HEK293 (cell line): ENCODE results near the gene ZNF780B.

Experiments
- CTCF ChIA-PET: fragments of 350-600 bp; formaldehyde crosslinking; extraction: SDS; loops from one replicate; lab custom pipeline; 2021; ENCODE audit warnings: antibody characterized with exemption; lab: Yijun Ruan, JAX
- POLR2A ChIA-PET: fragments of 300-600 bp; formaldehyde crosslinking; extraction: SDS; loops from one replicate; lab custom pipeline; 2020; ENCODE audit warnings: antibody characterized with exemption, inconsistent platforms; lab: Yijun Ruan, JAX
- H3K27ac ChIP-seq: fragments of 200-500 bp; sonication (Bioruptor generic); 2 replicates; pipeline ENCODE4 v1.5.1; 2014; ENCODE audit warnings: low read depth, low read length, control low read depth, inconsistent platforms; ENCODE audit errors: extremely low read depth
- H3K36me3 ChIP-seq, 2 experiments: fragments of 200-500 bp in 1 of 2; sonication (Bioruptor generic) in 1 of 2; 1 replicate in 1 of 2; 2 replicates in 1 of 2; pipeline ENCODE4 v1.5.1; 2014 to 2017; ENCODE audit warnings: inconsistent platforms in 2 of 2, low read length in 2 of 2; ENCODE audit not compliant: control insufficient read depth in 2 of 2, insufficient read depth in 1 of 2
- H3K4me1 ChIP-seq: fragments of 200-500 bp; sonication (Bioruptor generic); 2 replicates; pipeline ENCODE4 v1.5.1; 2014; ENCODE audit warnings: mild to moderate bottlenecking, low read length, inconsistent platforms; ENCODE audit not compliant: control insufficient read depth, insufficient read depth
- H3K4me3 ChIP-seq: 2 replicates; pipeline ENCODE4 v1.5.1; 2011; ENCODE audit warnings: low read depth, mild to moderate bottlenecking, control low read depth, low read length, moderate library complexity
- H3K9me3 ChIP-seq: fragments of 200-500 bp; sonication (Bioruptor generic); 2 replicates; pipeline ENCODE4 v1.5.1; 2014; ENCODE audit warnings: low read depth, low read length, inconsistent platforms; ENCODE audit not compliant: control insufficient read depth, insufficient read depth
- GLIS2 ChIP-seq: fragments of 450-650 bp; formaldehyde crosslinking; IDR thresholded peaks from 2 replicates; pipeline ENCODE4 v1.5.1; 2016; ENCODE audit warnings: missing biosample characterization, missing genetic modification characterization
- MZF1 ChIP-seq: fragments of 450-650 bp; formaldehyde crosslinking; IDR thresholded peaks from 2 replicates; pipeline ENCODE4 v1.5.1; 2017; ENCODE audit warnings: missing biosample characterization, missing genetic modification characterization, borderline replicate concordance
- SP2 ChIP-seq: fragments of 450-650 bp; formaldehyde crosslinking; IDR thresholded peaks from 2 replicates; pipeline ENCODE4 v1.5.1; 2016; ENCODE audit warnings: missing biosample characterization, missing genetic modification characterization
- ZBTB48 ChIP-seq: fragments of 450-650 bp; formaldehyde crosslinking; IDR thresholded peaks from 2 replicates; pipeline ENCODE4 v1.5.1; 2016; ENCODE audit warnings: missing biosample characterization, missing genetic modification characterization
- ZNF121 ChIP-seq: fragments of 450-650 bp; formaldehyde crosslinking; IDR thresholded peaks from 2 replicates; pipeline ENCODE4 v1.5.1; 2016; ENCODE audit warnings: missing biosample characterization, missing genetic modification characterization
- ZNF146 ChIP-seq: fragments of 450-650 bp; formaldehyde crosslinking; IDR thresholded peaks from 2 replicates; pipeline ENCODE4 v1.5.1; 2016; ENCODE audit warnings: missing biosample characterization, missing genetic modification characterization
- ZNF157 ChIP-seq: fragments of 450-650 bp; formaldehyde crosslinking; IDR thresholded peaks from 2 replicates; pipeline ENCODE4 v1.5.1; 2016; ENCODE audit warnings: missing biosample characterization, missing genetic modification characterization
- ZNF366 ChIP-seq: fragments of 450-650 bp; formaldehyde crosslinking; conservative IDR thresholded peaks from 2 replicates; pipeline ENCODE4 v1.5.1; 2016; ENCODE audit warnings: missing biosample characterization, missing genetic modification characterization
- ZNF544 ChIP-seq: fragments of 450-650 bp; formaldehyde crosslinking; IDR thresholded peaks from 2 replicates; pipeline ENCODE4 v1.5.0; 2017; ENCODE audit warnings: missing biosample characterization, missing genetic modification characterization
- ZNF560 ChIP-seq: fragments of 450-650 bp; formaldehyde crosslinking; IDR thresholded peaks from 2 replicates; pipeline ENCODE4 v1.5.1; 2017; ENCODE audit warnings: missing biosample characterization, missing genetic modification characterization, borderline replicate concordance
- ZNF777 ChIP-seq: fragments of 450-650 bp; formaldehyde crosslinking; IDR thresholded peaks from 2 replicates; pipeline ENCODE4 v1.5.1; 2017; ENCODE audit warnings: missing biosample characterization, missing genetic modification characterization, borderline replicate concordance
- ZNF791 ChIP-seq: fragments of 450-650 bp; formaldehyde crosslinking; IDR thresholded peaks from 2 replicates; pipeline ENCODE4 v1.5.1; 2016; ENCODE audit warnings: missing biosample characterization, missing genetic modification characterization
- ZXDB ChIP-seq: fragments of 450-650 bp; formaldehyde crosslinking; IDR thresholded peaks from 2 replicates; pipeline ENCODE4 v1.5.1; 2016; ENCODE audit warnings: missing biosample characterization, missing genetic modification characterization
- TF ChIP-seq, protein P1 (sequence below): fragments of 450-650 bp; formaldehyde crosslinking; IDR thresholded peaks from 2 replicates; pipeline ENCODE4 v1.5.0; 2017; ENCODE audit warnings: missing biosample characterization, missing genetic modification characterization, borderline replicate concordance
- TF ChIP-seq, protein P2 (sequence below): fragments of 450-650 bp; formaldehyde crosslinking; IDR thresholded peaks from 2 replicates; pipeline ENCODE4 v1.5.1; 2016; ENCODE audit warnings: missing biosample characterization, missing genetic modification characterization
- TF ChIP-seq, protein P3 (sequence below): fragments of 450-650 bp; formaldehyde crosslinking; IDR thresholded peaks from 2 replicates; pipeline ENCODE4 v1.5.1; 2016; ENCODE audit warnings: missing biosample characterization, missing genetic modification characterization
- TF ChIP-seq, protein P4 (sequence below): fragments of 450-650 bp; formaldehyde crosslinking; IDR thresholded peaks from 2 replicates; pipeline ENCODE4 v1.5.1; 2016; ENCODE audit warnings: missing biosample characterization, missing genetic modification characterization

The ZNF780B gene

DNA sequence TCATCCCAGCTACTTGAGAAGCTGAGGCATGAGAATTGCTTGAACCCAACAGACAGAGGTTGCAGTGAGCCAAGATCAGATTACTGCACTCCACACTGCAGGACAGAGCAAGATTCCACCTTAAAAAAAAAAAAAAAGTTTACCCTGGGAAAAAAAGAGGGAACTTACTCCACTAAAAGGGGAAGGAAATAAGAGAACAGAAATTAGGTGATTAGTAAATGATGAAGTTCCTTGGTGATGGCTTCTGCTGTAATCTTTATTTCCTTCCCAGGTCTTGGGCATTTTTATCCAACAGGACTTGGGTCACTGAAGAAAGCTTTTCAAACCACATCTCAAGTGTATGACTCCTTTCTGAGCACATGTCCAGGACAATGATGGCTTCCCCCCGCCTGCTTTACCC is 25.4 kb upstream of the ZNF780B start:
- H3K4me1 ChIP-seq = no peaks in the 10 kb centered on the region
- peaks cover 23% of the 10 kb centered on the region for H3K9me3 ChIP-seq
- ChIA-PET CTCF (interaction anchor here (0.7 to 1.2 kb wide), 3 partner anchors 23 to 1712 kb away, joined by 4 to 5 read pairs (median 5); no protein-coding TSS in a partner anchor), POLR2A (no interaction called here)
- H3K27ac ChIP-seq = no peak overlapping the region
- H3K36me3 ChIP-seq = peaks cover 77 to 90% of the 10 kb centered on the region in 2 experiments
- H3K4me3 ChIP-seq = no peak overlapping the region
- TF ChIP-seq ZXDB = no peak
- no peak for TF ChIP-seq GLIS2
- TF ChIP-seq ZNF366 (tag by site-specific recombination) = no peak
- no peak for TF ChIP-seq ZNF121
- no peak for TF ChIP-seq ZNF157 (tag by site-specific recombination)
- TF ChIP-seq MZF1 (tag by site-specific recombination) = no peak

DNA sequence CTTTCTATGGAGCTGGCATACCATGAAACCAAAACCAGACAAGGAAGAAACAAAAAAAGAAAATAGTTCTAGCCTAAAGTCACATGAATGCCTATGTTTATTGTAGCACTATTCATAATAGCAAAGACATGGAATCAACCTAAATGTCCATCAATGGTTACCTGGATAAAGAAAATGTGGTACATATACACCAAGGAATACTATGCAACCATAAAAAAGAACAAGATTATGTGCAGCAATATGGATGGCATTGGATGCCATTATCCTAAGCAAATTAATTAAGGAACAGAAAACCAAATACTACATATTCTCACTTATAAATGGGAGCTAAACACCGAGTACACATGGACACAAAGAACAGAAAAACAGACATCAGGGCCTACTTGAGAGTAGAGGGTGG is 24.3 kb upstream of the ZNF780B start:
- peaks cover 88 to 98% of the 10 kb centered on the region in 2 experiments for H3K36me3 ChIP-seq
- POLR2A ChIA-PET = interaction anchor here (2.0 kb wide), 1 partner anchor 11 kb away, joined by 8 read pairs; the partner anchor contains the start of gene ZNF780A

DNA sequence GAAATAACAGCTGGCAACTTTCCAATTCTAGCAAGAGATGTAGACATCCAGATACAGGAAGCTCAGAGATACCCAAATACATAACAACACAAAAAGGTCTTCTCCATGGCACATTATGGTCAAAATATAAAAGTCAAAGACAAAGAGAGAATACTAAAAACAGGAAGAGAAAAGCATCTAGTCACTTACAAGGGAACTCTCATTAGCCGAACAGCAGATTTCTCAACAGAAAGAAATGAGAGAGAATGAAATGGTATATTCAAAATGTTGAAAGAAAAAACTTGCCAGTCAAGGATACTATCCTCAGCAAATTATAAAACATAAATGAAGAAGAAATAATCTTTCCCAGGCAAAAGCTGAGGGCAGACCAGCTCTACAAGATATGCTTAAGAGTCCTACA is 22.3 kb upstream of the ZNF780B start:
- H3K4me3 ChIP-seq = no peak overlapping the region
- TF ChIP-seq ZNF777 (no peak), ZNF791 (tag by site-specific recombination) (peak; percentile 98), SP2 (tag by site-specific recombination) (no peak), ZNF544 (tag by site-specific recombination) (no peak)
- TF ChIP-seq, protein P1, sequence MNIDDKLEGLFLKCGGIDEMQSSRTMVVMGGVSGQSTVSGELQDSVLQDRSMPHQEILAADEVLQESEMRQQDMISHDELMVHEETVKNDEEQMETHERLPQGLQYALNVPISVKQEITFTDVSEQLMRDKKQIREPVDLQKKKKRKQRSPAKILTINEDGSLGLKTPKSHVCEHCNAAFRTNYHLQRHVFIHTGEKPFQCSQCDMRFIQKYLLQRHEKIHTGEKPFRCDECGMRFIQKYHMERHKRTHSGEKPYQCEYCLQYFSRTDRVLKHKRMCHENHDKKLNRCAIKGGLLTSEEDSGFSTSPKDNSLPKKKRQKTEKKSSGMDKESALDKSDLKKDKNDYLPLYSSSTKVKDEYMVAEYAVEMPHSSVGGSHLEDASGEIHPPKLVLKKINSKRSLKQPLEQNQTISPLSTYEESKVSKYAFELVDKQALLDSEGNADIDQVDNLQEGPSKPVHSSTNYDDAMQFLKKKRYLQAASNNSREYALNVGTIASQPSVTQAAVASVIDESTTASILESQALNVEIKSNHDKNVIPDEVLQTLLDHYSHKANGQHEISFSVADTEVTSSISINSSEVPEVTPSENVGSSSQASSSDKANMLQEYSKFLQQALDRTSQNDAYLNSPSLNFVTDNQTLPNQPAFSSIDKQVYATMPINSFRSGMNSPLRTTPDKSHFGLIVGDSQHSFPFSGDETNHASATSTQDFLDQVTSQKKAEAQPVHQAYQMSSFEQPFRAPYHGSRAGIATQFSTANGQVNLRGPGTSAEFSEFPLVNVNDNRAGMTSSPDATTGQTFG = no peak
- ChIA-PET CTCF (no interaction called here), POLR2A (interaction anchor here (0.6 to 1.0 kb wide), 2 partner anchors 12 to 118 kb away, joined by 3 read pairs; no protein-coding TSS in a partner anchor)
- H3K27ac ChIP-seq = no peak overlapping the region
- H3K9me3 ChIP-seq = peaks cover 30% of the 10 kb centered on the region
- no peaks in the 10 kb centered on the region for H3K4me1 ChIP-seq
- peaks cover 93 to 96% of the 10 kb centered on the region in 2 experiments for H3K36me3 ChIP-seq

More for the DNA sequence above, 24.3 kb upstream of the ZNF780B start:
- TF ChIP-seq, protein P2, sequence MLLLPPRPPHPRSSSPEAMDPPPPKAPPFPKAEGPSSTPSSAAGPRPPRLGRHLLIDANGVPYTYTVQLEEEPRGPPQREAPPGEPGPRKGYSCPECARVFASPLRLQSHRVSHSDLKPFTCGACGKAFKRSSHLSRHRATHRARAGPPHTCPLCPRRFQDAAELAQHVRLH (tag by site-specific recombination) = peak; percentile 80
- TF ChIP-seq, protein P3, sequence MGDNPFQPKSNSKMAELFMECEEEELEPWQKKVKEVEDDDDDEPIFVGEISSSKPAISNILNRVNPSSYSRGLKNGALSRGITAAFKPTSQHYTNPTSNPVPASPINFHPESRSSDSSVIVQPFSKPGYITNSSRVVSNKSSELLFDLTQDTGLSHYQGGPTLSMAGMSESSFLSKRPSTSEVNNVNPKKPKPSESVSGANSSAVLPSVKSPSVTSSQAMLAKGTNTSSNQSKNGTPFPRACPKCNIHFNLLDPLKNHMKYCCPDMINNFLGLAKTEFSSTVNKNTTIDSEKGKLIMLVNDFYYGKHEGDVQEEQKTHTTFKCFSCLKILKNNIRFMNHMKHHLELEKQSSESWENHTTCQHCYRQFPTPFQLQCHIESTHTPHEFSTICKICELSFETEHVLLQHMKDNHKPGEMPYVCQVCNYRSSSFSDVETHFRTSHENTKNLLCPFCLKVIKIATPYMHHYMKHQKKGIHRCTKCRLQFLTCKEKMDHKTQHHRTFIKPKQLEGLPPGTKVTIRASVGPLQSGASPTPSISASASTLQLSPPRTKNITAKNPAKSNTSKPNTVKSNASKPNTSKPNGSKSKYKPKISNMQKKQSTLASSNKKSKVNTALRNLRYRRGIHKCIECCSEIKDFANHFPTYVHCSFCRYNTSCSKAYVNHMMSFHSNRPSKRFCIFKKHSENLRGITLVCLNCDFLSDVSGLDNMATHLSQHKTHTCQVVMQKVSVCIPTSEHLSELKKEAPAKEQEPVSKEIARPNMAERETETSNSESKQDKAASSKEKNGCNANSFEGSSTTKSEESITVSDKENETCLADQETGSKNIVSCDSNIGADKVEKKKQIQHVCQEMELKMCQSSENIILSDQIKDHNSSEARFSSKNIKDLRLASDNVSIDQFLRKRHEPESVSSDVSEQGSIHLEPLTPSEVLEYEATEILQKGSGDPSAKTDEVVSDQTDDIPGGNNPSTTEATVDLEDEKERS = peak; percentile 97
- TF ChIP-seq ZBTB48 (no peak), ZNF560 (tag by site-specific recombination) (peak; percentile 25; the same call in 1 of the 2 replicates), ZNF146 (tag by site-specific recombination) (peak; percentile 99)
- TF ChIP-seq, protein P4, sequence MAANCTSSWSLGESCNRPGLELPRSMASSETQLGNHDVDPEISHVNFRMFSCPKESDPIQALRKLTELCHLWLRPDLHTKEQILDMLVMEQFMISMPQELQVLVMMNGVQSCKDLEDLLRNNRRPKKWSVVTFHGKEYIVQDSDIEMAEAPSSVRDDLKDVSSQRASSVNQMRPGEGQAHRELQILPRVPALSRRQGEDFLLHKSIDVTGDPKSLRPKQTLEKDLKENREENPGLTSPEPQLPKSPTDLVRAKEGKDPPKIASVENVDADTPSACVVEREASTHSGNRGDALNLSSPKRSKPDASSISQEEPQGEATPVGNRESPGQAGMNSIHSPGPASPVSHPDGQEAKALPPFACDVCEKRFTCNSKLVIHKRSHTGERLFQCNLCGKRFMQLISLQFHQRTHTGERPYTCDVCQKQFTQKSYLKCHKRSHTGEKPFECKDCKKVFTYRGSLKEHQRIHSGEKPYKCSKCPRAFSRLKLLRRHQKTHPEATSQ = no peak
- H3K4me1 ChIP-seq = no peaks in the 10 kb centered on the region
- H3K4me3 ChIP-seq = no peak overlapping the region
- peaks cover 23% of the 10 kb centered on the region for H3K9me3 ChIP-seq
- H3K27ac ChIP-seq = no peak overlapping the region
- CTCF ChIA-PET = interaction anchor here (0.6 to 1.2 kb wide), 3 partner anchors 65 to 228 kb away, joined by 3 to 5 read pairs (median 3); no protein-coding TSS in a partner anchor
